ENCODE results near the gene FCHSD2.

DNA sequence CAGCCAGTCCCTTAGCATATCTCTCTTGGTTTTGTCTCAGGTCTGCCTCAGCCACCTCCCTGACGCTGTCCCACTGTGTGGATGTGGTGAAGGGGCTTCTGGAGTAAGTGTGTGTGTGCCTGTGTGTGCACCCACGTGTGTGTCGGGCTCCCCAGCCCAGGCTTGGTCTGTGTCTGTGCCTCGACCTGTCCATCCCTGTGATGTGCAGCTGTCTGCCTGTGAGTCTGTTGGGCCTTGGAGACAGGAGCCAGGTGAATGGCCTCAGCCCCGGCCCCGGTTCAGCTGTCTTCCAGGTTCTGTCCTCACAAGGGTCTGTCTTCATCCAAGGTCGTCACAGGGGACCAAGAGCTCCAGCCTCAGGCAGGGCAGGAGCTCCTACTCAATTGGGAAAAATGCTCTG lies 318.1 kb downstream of the FCHSD2 start:
- TF ChIP-seq, protein P1, sequence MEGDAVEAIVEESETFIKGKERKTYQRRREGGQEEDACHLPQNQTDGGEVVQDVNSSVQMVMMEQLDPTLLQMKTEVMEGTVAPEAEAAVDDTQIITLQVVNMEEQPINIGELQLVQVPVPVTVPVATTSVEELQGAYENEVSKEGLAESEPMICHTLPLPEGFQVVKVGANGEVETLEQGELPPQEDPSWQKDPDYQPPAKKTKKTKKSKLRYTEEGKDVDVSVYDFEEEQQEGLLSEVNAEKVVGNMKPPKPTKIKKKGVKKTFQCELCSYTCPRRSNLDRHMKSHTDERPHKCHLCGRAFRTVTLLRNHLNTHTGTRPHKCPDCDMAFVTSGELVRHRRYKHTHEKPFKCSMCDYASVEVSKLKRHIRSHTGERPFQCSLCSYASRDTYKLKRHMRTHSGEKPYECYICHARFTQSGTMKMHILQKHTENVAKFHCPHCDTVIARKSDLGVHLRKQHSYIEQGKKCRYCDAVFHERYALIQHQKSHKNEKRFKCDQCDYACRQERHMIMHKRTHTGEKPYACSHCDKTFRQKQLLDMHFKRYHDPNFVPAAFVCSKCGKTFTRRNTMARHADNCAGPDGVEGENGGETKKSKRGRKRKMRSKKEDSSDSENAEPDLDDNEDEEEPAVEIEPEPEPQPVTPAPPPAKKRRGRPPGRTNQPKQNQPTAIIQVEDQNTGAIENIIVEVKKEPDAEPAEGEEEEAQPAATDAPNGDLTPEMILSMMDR (IDR thresholded peaks at IDR 0.05; ENCODE audit: insufficient read depth, low read depth, low read length) = no peak
- no peak for TF ChIP-seq EZH2 (IDR thresholded peaks at IDR 0.05; ENCODE audit: insufficient read depth, low read length)

Data from astrocyte (in vitro differentiated cells and primary cell).